HG03575 (cell line): ENCODE results near the gene MAGI1.

Source experiments
- ATAC-seq: cut with Tn5 transposase; IDR thresholded peaks from one replicate; pipeline ENCODE4 v1.9.1; 2021; ENCODE audit not compliant: unreplicated experiment, insufficient number of reproducible peaks, low FRiP score; ENCODE audit errors: extremely low read depth

Gene MAGI1

GRCh38 chr3:65930648-65931047 is 108.1 kb downstream of the MAGI1 start:
- ATAC-seq, result no peak

GRCh38 chr3:65928110-65928509 is 110.6 kb downstream of the MAGI1 start:
- ATAC-seq, result no peak

- ATAC-seq, result no peak
Observed at GRCh38 chr3:65927576-65927975, 111.1 kb downstream of the MAGI1 start.

- no peak for ATAC-seq
Observed at GRCh38 chr3:65925254-65925954, 113.3 kb downstream of the MAGI1 start.

- ATAC-seq, result no peak
Observed at GRCh38 chr3:65924762-65925161, 114.0 kb downstream of the MAGI1 start.

GRCh38 chr3:65922441-65922840 is 116.3 kb downstream of the MAGI1 start:
- no peak for ATAC-seq

GRCh38 chr3:65919826-65920225 is 118.9 kb downstream of the MAGI1 start:
- no peak for ATAC-seq

- ATAC-seq, result no peak
Observed at GRCh38 chr3:65915477-65915876, 123.2 kb downstream of the MAGI1 start.

- no peak for ATAC-seq
Observed at GRCh38 chr3:65914740-65915367, 123.9 kb downstream of the MAGI1 start.

- ATAC-seq, result no peak
Observed at GRCh38 chr3:65914032-65914739, 124.5 kb downstream of the MAGI1 start.

- ATAC-seq, result no peak
Observed at GRCh38 chr3:65912647-65913046, 126.1 kb downstream of the MAGI1 start.

GRCh38 chr3:65908588-65908987 is 130.1 kb downstream of the MAGI1 start:
- no peak for ATAC-seq

GRCh38 chr3:65907232-65908130 is 131.2 kb downstream of the MAGI1 start:
- no peak for ATAC-seq

GRCh38 chr3:65905771-65906170 is 132.9 kb downstream of the MAGI1 start:
- ATAC-seq, result no peak

- no peak for ATAC-seq
Observed at GRCh38 chr3:65904016-65904415, 134.7 kb downstream of the MAGI1 start.

GRCh38 chr3:65902304-65902793 is 136.4 kb downstream of the MAGI1 start:
- ATAC-seq, result no peak

- no peak for ATAC-seq
Observed at GRCh38 chr3:65901226-65901625, 137.5 kb downstream of the MAGI1 start.

- ATAC-seq, result no peak
Observed at GRCh38 chr3:65899226-65899625, 139.5 kb downstream of the MAGI1 start.

- no peak for ATAC-seq
Observed at GRCh38 chr3:65897766-65898165, 141.0 kb downstream of the MAGI1 start.
